ENCODE measurements around the gene WBP1L.

DNA sequence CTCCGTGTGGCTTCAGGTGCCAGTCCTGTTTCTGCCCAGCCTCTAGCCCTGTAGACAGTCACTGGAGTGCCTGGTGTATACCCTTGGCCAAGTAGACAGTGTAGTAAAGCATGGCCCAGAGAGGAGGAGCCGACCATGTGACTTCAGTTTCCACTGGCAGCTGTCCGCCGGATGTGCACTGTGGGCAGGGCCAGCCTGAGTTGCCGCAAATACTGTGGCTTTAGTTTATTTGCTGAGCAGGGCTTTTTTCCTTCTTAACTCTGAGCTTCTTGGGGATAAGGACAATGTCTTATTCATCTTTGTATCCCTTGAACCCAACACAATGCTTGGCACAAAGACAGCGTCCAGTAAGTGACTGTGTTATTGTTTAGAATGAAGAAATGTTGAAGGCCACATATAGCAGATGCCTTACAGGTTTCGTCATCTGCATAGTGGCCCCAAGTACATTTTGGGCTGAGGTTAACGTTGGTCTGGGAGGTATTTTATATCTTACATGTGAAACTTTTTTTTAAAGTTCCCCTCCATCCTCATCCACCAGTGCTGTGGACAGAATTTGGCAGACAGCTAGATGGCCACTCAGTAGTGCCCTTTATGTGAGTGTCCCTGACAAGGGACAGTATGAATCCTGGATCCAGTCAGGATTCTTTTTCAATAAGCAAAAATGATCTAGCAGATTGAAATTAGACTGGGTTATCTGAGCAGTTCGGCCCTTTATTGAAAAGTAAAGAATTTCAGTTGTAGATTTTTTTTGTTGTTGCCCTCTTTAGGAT lies 52.8 kb downstream of the WBP1L start:
- TF ChIP-seq, protein P1, sequence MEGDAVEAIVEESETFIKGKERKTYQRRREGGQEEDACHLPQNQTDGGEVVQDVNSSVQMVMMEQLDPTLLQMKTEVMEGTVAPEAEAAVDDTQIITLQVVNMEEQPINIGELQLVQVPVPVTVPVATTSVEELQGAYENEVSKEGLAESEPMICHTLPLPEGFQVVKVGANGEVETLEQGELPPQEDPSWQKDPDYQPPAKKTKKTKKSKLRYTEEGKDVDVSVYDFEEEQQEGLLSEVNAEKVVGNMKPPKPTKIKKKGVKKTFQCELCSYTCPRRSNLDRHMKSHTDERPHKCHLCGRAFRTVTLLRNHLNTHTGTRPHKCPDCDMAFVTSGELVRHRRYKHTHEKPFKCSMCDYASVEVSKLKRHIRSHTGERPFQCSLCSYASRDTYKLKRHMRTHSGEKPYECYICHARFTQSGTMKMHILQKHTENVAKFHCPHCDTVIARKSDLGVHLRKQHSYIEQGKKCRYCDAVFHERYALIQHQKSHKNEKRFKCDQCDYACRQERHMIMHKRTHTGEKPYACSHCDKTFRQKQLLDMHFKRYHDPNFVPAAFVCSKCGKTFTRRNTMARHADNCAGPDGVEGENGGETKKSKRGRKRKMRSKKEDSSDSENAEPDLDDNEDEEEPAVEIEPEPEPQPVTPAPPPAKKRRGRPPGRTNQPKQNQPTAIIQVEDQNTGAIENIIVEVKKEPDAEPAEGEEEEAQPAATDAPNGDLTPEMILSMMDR (IDR thresholded peaks at IDR 0.05; ENCODE audit: low read depth, low read length, poor library complexity, severe bottlenecking) = no peak
- TF ChIP-seq EZH2phosphoT487 (IDR thresholded peaks at IDR 0.05; ENCODE audit: borderline replicate concordance, low read length) = no peak

All from DOHH2 (cell line).